Type B pancreatic cell (in vitro differentiated cells): ENCODE results near the gene FBXO2. TPM values are rescaled to one million over a fixed set of nuclear protein-coding genes. Genes with fewer than 3 reads are reported as not detected.

Source experiments
- DNase-seq: peaks from one replicate; pipeline ENCODE4 v3.0.0; 2021; ENCODE audit warnings: mixed read lengths; ENCODE audit not compliant: unreplicated experiment; ENCODE audit errors: extremely low spot score
- H3K27ac Mint-ChIP-seq: 2 replicates; pipeline ENCODE4 v1.8.0; 2021; ENCODE audit warnings: mild to moderate bottlenecking, mixed read lengths
- H3K27me3 Mint-ChIP-seq: 2 replicates; pipeline ENCODE4 v1.8.0; 2021; ENCODE audit warnings: mixed read lengths
- H3K36me3 Mint-ChIP-seq: 2 replicates; pipeline ENCODE4 v1.8.0; 2021; ENCODE audit warnings: mixed read lengths
- H3K4me1 Mint-ChIP-seq: one replicate; pipeline ENCODE4 v1.8.0; 2021; ENCODE audit warnings: mixed read lengths; ENCODE audit not compliant: unreplicated experiment
- H3K4me3 Mint-ChIP-seq: 2 replicates; pipeline ENCODE4 v1.8.0; 2021; ENCODE audit warnings: mild to moderate bottlenecking, mixed read lengths
- H3K9me3 Mint-ChIP-seq: 2 replicates; pipeline ENCODE4 v1.8.0; 2021; ENCODE audit warnings: mixed read lengths
- CTCF ChIP-seq: fragments of 200-600 bp; sonication (generic); conservative IDR thresholded peaks from 2 replicates; pipeline ENCODE4 v1.5.0; 2021; ENCODE audit warnings: antibody characterized with exemption, mild to moderate bottlenecking
- total RNA-seq: library from RNA; stranded (reverse); gene quantifications from 2 replicates; pipeline ENCODE4 v1.2.1, GENCODE V29; 2021; ENCODE audit warnings: low replicate concordance

FBXO2 gene
- total RNA-seq, 1 donor from 2014 or later, result 7.4 TPM

GRCh38 chr1:11680270-11681070, 26.2 kb upstream of the FBXO2 start:
- Mint-ChIP-seq H3K4me3 (peak overlapping the region; percentile 88), H3K27ac (no peak overlapping the region), H3K4me1 (peaks cover 19% of the 10 kb centered on the region)

GRCh38 chr1:11678442-11678841, 24.2 kb upstream of the FBXO2 start:
- Mint-ChIP-seq H3K36me3 (peaks cover 4% of the 10 kb centered on the region), H3K27ac (no peak overlapping the region), H3K4me3 (peak overlapping the region; percentile 35), H3K27me3 (no peaks in the 10 kb centered on the region), H3K9me3 (no peaks in the 10 kb centered on the region), H3K4me1 (peaks cover 10% of the 10 kb centered on the region)
- DNase-seq, result no peak
- no peak for TF ChIP-seq CTCF

More at GRCh38 chr1:11680270-11681070, 26.2 kb upstream of the FBXO2 start:
- H3K36me3 Mint-ChIP-seq, result peaks cover 4% of the 10 kb centered on the region
- no peak for TF ChIP-seq CTCF
- H3K9me3 Mint-ChIP-seq, result no peaks in the 10 kb centered on the region
- no peaks in the 10 kb centered on the region for H3K27me3 Mint-ChIP-seq
- no peak for DNase-seq

- peaks cover 2% of the 10 kb centered on the region for H3K4me1 Mint-ChIP-seq
- H3K27ac Mint-ChIP-seq, result no peak overlapping the region
- no peak for DNase-seq
- H3K9me3 Mint-ChIP-seq, result no peaks in the 10 kb centered on the region
- no peak overlapping the region for H3K4me3 Mint-ChIP-seq
- H3K36me3 Mint-ChIP-seq, result peaks cover 4% of the 10 kb centered on the region
- no peaks in the 10 kb centered on the region for H3K27me3 Mint-ChIP-seq
- TF ChIP-seq CTCF, result no peak
These were observed 22.3 kb upstream of the FBXO2 start for GRCh38 chr1:11676386-11677103.

GRCh38 chr1:11675325-11675724, 21.1 kb upstream of the FBXO2 start:
- Mint-ChIP-seq H3K27me3 (no peaks in the 10 kb centered on the region), H3K4me3 (no peak overlapping the region), H3K4me1 (no peaks in the 10 kb centered on the region), H3K27ac (no peak overlapping the region), H3K36me3 (peaks cover 4% of the 10 kb centered on the region), H3K9me3 (no peaks in the 10 kb centered on the region)
- DNase-seq, result no peak
- no peak for TF ChIP-seq CTCF

GRCh38 chr1:11674488-11674887, 20.3 kb upstream of the FBXO2 start:
- TF ChIP-seq CTCF, result no peak
- no peak overlapping the region for H3K4me3 Mint-ChIP-seq
- H3K27me3 Mint-ChIP-seq, result no peaks in the 10 kb centered on the region
- H3K4me1 Mint-ChIP-seq, result no peaks in the 10 kb centered on the region
- no peaks in the 10 kb centered on the region for H3K9me3 Mint-ChIP-seq
- no peak for DNase-seq
- no peak overlapping the region for H3K27ac Mint-ChIP-seq
- peaks cover 4% of the 10 kb centered on the region for H3K36me3 Mint-ChIP-seq
